ENCODE measurements around the gene CTH.

DNA sequence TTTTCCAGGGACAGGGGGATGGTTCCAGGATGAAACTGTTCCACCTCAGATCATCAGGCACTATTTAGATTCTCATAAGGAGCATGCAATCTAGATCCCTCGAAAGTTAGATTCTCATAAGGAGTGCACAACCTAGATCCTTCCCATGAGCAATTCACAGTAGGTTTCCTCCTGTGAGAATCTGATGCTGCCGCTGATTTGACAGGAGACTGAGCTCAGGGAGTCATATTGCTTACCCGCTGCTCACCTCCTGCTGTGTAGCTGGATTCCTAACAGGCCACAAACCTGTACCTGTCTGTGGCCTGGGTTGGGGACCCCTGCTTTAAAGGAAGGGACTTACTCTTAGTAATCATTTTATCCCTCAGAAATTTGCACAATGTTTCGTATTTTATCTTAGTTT, 9.3 kb downstream of the CTH start:
- TF ChIP-seq POLR2A (IDR thresholded peaks at IDR 0.05; ENCODE audit: low read depth, low read length) (no peak), POLR2AphosphoS5 (IDR thresholded peaks at IDR 0.05; ENCODE audit: low read depth, low read length) (no peak)

All from GM12892 (cell line).